ENCODE results near the gene JAK2. TPM values are rescaled to one million over a fixed set of nuclear protein-coding genes. Genes with fewer than 3 reads are reported as not detected.

Gene JAK2
- total and polyA plus RNA-seq, 2 donors: 13.7 to 52.1 TPM

DNA sequence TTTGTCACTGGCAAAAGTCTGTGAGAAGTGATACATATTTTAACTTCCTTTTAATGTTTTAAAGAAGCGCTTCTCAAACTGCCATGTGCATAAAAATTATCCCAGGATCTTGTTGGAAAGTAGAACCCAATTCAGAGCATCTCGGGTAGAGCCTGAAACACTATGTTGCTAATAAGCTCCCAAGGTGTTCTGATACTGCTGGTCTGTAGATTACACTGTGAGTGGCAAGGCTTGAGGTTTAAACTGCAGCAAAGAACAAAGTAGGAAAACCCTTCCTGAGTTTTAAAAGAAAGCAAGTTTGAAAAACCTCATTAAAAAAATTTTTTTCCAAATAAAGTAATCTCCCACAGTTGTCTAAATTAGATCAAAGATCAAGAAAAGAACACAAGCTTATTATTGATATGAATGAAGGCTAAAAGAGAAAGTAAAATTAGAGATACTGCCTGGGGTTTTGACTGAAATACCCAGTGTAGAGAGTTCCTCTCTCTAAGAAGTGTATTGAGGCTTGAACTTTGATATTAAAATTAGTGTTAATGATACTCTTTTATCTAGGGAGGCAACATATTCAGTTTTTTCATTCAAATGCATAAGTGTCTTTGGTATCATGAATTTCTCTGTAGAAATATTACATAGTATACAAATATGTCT is 19.8 kb upstream of the JAK2 start:
- no peak for DNase-seq (ENCODE audit: extremely low spot score)
- 73% methylated on average over 2 of the region's 2 CpGs for WGBS
- Histone ChIP-seq H3K4me1 (ENCODE audit: insufficient read depth) (no peaks in the 10 kb centered on the region), H3K4me3 (ENCODE audit: low read depth, low read length) (no peak overlapping the region), H3K27ac (ENCODE audit: low read depth) (no peak overlapping the region), H3K36me3 (ENCODE audit: insufficient read depth) (no peaks in the 10 kb centered on the region)

GRCh38 chr9:4967523-4967922 is 17.5 kb upstream of the JAK2 start:
- Histone ChIP-seq H3K27ac (ENCODE audit: low read depth) (no peak overlapping the region), H3K4me3 (ENCODE audit: low read depth, low read length) (no peak overlapping the region)
- WGBS: 69% methylated on average over 3 of the region's 3 CpGs

GRCh38 chr9:4969130-4969529 is 15.9 kb upstream of the JAK2 start:
- WGBS: 89% methylated on average over 1 of the region's 1 CpG
- no peaks in the 10 kb centered on the region for H3K4me1 ChIP-seq (ENCODE audit: insufficient read depth)
- H3K36me3 ChIP-seq (ENCODE audit: insufficient read depth): no peaks in the 10 kb centered on the region
- no peak overlapping the region for H3K27ac ChIP-seq (ENCODE audit: low read depth)
- H3K4me3 ChIP-seq (ENCODE audit: low read depth, low read length): no peak overlapping the region
- DNase-seq (ENCODE audit: extremely low spot score): no peak

More at GRCh38 chr9:4967523-4967922, 17.5 kb upstream of the JAK2 start:
- Histone ChIP-seq H3K36me3 (ENCODE audit: insufficient read depth) (no peaks in the 10 kb centered on the region), H3K4me1 (ENCODE audit: insufficient read depth) (no peaks in the 10 kb centered on the region)
- no peak for DNase-seq (ENCODE audit: extremely low spot score)

- DNase-seq (ENCODE audit: extremely low spot score): no peak
- no peak overlapping the region for H3K27ac ChIP-seq (ENCODE audit: low read depth)
- no peak overlapping the region for H3K4me3 ChIP-seq (ENCODE audit: low read depth, low read length)
- no peaks in the 10 kb centered on the region for H3K36me3 ChIP-seq (ENCODE audit: insufficient read depth)
- H3K4me1 ChIP-seq (ENCODE audit: insufficient read depth): no peaks in the 10 kb centered on the region
- WGBS: 84% methylated on average over 8 of the region's 8 CpGs
These were observed 14.0 kb upstream of the JAK2 start for GRCh38 chr9:4970970-4971641.

DNA sequence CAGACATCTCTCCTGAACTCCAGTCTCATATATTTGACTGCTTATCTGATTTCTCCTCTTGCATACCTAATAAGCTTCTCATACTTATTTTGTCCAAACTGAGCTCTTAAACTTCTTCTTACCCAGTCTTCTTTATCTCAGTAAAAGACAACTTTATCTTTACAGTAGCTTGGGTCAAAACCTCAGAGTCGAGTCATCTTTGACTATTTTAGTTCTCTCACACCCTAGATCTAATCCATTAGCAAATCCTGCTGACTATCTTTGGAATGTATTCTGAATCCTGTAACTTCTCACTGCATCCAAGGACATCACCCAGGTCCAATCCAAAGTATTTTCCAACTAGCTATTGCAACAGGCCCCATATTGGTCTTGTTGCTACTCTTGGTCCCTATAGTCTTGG is 11.8 kb upstream of the JAK2 start:
- 23% methylated on average over 1 of the region's 1 CpG for WGBS
- DNase-seq (ENCODE audit: extremely low spot score): no peak
- no peaks in the 10 kb centered on the region for H3K36me3 ChIP-seq (ENCODE audit: insufficient read depth)
- H3K4me1 ChIP-seq (ENCODE audit: insufficient read depth): no peaks in the 10 kb centered on the region
- no peak overlapping the region for H3K4me3 ChIP-seq (ENCODE audit: low read depth, low read length)
- H3K27ac ChIP-seq (ENCODE audit: low read depth): no peak overlapping the region

GRCh38 chr9:4973902-4974301 is 11.2 kb upstream of the JAK2 start:
- WGBS: 27% methylated on average over 1 of the region's 1 CpG

DNA sequence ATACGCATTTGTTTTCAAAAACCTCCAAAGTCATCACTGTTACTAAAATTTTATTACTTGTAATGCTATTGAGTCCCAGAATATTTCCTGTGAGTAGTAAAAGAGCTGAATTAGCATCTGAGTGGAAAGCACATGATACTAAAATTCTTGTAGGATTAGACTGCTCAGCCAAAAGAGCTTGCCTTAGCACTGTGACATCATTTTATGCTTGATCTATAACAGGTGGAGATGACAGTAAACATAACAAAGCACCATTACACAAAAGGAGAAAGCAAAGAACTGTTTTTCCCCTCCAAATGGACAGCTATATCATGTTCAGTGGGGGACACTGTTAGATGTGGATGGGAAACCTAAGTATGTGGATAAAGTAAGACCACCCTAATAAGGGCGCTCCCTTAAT is 5.8 kb upstream of the JAK2 start:
- Histone ChIP-seq H3K27ac (ENCODE audit: low read depth) (peak overlapping the region; percentile 77), H3K4me3 (ENCODE audit: low read depth, low read length) (no peak overlapping the region), H3K36me3 (ENCODE audit: insufficient read depth) (no peaks in the 10 kb centered on the region), H3K4me1 (ENCODE audit: insufficient read depth) (peaks cover 2% of the 10 kb centered on the region)
- peak; percentile 64 for DNase-seq (ENCODE audit: extremely low spot score)
- 43% methylated on average over 2 of the region's 2 CpGs for WGBS

More at GRCh38 chr9:4973902-4974301, 11.2 kb upstream of the JAK2 start:
- no peak overlapping the region for H3K27ac ChIP-seq (ENCODE audit: low read depth)
- no peak overlapping the region for H3K4me3 ChIP-seq (ENCODE audit: low read depth, low read length)
- H3K36me3 ChIP-seq (ENCODE audit: insufficient read depth): no peaks in the 10 kb centered on the region
- DNase-seq (ENCODE audit: extremely low spot score): no peak
- no peaks in the 10 kb centered on the region for H3K4me1 ChIP-seq (ENCODE audit: insufficient read depth)

- H3K27ac ChIP-seq (ENCODE audit: low read depth): peak overlapping the region; percentile 41
- no peak overlapping the region for H3K4me3 ChIP-seq (ENCODE audit: low read depth, low read length)
- no peak for DNase-seq (ENCODE audit: extremely low spot score)
- WGBS: 70% methylated on average over 4 of the region's 4 CpGs
- no peaks in the 10 kb centered on the region for H3K36me3 ChIP-seq (ENCODE audit: insufficient read depth)
- peaks cover 2% of the 10 kb centered on the region for H3K4me1 ChIP-seq (ENCODE audit: insufficient read depth)
These were observed 4.9 kb upstream of the JAK2 start for GRCh38 chr9:4980086-4980727.

- Histone ChIP-seq H3K4me3 (ENCODE audit: low read depth, low read length) (no peak overlapping the region), H3K36me3 (ENCODE audit: insufficient read depth) (no peaks in the 10 kb centered on the region), H3K4me1 (ENCODE audit: insufficient read depth) (peaks cover 2% of the 10 kb centered on the region), H3K27ac (ENCODE audit: low read depth) (no peak overlapping the region)
- WGBS: 90% methylated on average over 2 of the region's 2 CpGs
- no peak for DNase-seq (ENCODE audit: extremely low spot score)
These were observed 2.2 kb upstream of the JAK2 start for GRCh38 chr9:4982721-4983482.

- H3K4me3 ChIP-seq (ENCODE audit: low read depth, low read length): peak overlapping the region; percentile 91
- 53% methylated on average over 5 of the region's 5 CpGs for WGBS
- no peaks in the 10 kb centered on the region for H3K36me3 ChIP-seq (ENCODE audit: insufficient read depth)
- H3K27ac ChIP-seq (ENCODE audit: low read depth): peak overlapping the region; percentile 66
- H3K4me1 ChIP-seq (ENCODE audit: insufficient read depth): peaks cover 2% of the 10 kb centered on the region
- DNase-seq (ENCODE audit: extremely low spot score): no peak
These were observed 1.4 kb upstream of the JAK2 start for GRCh38 chr9:4983601-4984165.

DNA sequence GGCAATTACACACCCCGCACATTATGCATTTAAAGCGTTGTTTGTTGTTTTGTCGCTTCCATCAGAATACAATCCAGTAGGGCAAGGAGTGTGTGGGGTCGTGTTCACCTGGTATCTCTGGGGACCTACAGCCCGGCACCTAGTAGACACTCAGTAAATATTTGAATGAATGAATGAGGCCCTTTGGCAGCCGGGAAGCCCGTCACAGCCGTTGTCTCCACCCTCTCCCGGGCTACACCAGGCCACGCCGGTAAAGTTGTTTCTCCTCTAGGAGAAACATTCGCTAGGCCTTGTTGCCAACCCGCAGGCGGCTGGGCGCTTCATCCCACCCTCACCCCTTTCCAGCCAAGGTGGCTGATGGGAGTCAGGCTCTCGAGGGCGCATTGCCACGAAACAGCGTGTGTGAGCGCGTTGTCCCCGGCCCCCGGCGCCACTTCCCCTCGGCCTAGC is 876 bp upstream of the JAK2 start:
- no peak for DNase-seq (ENCODE audit: extremely low spot score)
- Histone ChIP-seq H3K4me3 (ENCODE audit: low read depth, low read length) (peak overlapping the region; percentile 91), H3K27ac (ENCODE audit: low read depth) (peak overlapping the region; percentile 94), H3K36me3 (ENCODE audit: insufficient read depth) (no peaks in the 10 kb centered on the region), H3K4me1 (ENCODE audit: insufficient read depth) (peaks cover 2% of the 10 kb centered on the region)
- 8% methylated on average over 25 of the region's 25 CpGs for WGBS

- Histone ChIP-seq H3K4me3 (ENCODE audit: low read depth, low read length) (peak overlapping the region; percentile 91), H3K27ac (ENCODE audit: low read depth) (peak overlapping the region; percentile 94), H3K4me1 (ENCODE audit: insufficient read depth) (peaks cover 2% of the 10 kb centered on the region), H3K36me3 (ENCODE audit: insufficient read depth) (no peaks in the 10 kb centered on the region)
- under 1% methylated on average over 42 of the region's 42 CpGs for WGBS
- peak; percentile 45 for DNase-seq (ENCODE audit: extremely low spot score)
These were observed 554 bp downstream of the JAK2 start for GRCh38 chr9:4985386-4986266.
